Progenitor cell of endocrine pancreas (in vitro differentiated cells): Measurements from ENCODE around the gene RGS2. TPM values are rescaled to one million over a fixed set of nuclear protein-coding genes. Genes with fewer than 3 reads are reported as not detected.

Experiments used
- DNase-seq: peaks from one replicate; pipeline ENCODE4 v3.0.0; 2021; ENCODE audit warnings: low spot score; ENCODE audit not compliant: unreplicated experiment
- H3K27ac Mint-ChIP-seq: 2 replicates; pipeline ENCODE4 v1.8.0; 2021; ENCODE audit warnings: mild to moderate bottlenecking, moderate library complexity, mixed read lengths
- H3K27me3 Mint-ChIP-seq: 2 replicates; pipeline ENCODE4 v1.8.0; 2021; ENCODE audit warnings: mixed read lengths
- H3K36me3 Mint-ChIP-seq: 2 replicates; pipeline ENCODE4 v1.8.0; 2022; ENCODE audit warnings: mixed read lengths; ENCODE audit not compliant: insufficient read depth
- H3K4me1 Mint-ChIP-seq: 2 replicates; pipeline ENCODE4 v1.8.0; 2021; ENCODE audit warnings: low read depth, mixed read lengths
- H3K4me3 Mint-ChIP-seq: 2 replicates; pipeline ENCODE4 v1.8.0; 2021; ENCODE audit warnings: low read depth, mild to moderate bottlenecking, moderate library complexity, mixed read lengths
- H3K9me3 Mint-ChIP-seq: 2 replicates; pipeline ENCODE4 v1.8.0; 2021; ENCODE audit warnings: low read depth, mixed read lengths
- CTCF ChIP-seq: fragments of 200-600 bp; sonication (generic); IDR thresholded peaks from one replicate; pipeline ENCODE4 v1.5.0; 2021; ENCODE audit warnings: antibody characterized with exemption, mild to moderate bottlenecking; ENCODE audit not compliant: unreplicated experiment
- total RNA-seq: library from RNA; stranded (reverse); gene quantifications from 2 replicates; pipeline ENCODE4 v1.2.1, GENCODE V29; 2021

Gene RGS2
- total RNA-seq, 1 donor from 2014 or later, result 21.8 TPM

GRCh38 chr1:192809307-192810252, 741 bp downstream of the RGS2 start:
- DNase-seq, result no peak
- Mint-ChIP-seq H3K36me3 (no peaks in the 10 kb centered on the region), H3K4me1 (peaks cover 19% of the 10 kb centered on the region), H3K27me3 (peaks cover 22% of the 10 kb centered on the region), H3K27ac (peak overlapping the region; percentile 91), H3K9me3 (no peaks in the 10 kb centered on the region), H3K4me3 (peak overlapping the region; percentile 86)
- TF ChIP-seq CTCF, result no peak

DNA sequence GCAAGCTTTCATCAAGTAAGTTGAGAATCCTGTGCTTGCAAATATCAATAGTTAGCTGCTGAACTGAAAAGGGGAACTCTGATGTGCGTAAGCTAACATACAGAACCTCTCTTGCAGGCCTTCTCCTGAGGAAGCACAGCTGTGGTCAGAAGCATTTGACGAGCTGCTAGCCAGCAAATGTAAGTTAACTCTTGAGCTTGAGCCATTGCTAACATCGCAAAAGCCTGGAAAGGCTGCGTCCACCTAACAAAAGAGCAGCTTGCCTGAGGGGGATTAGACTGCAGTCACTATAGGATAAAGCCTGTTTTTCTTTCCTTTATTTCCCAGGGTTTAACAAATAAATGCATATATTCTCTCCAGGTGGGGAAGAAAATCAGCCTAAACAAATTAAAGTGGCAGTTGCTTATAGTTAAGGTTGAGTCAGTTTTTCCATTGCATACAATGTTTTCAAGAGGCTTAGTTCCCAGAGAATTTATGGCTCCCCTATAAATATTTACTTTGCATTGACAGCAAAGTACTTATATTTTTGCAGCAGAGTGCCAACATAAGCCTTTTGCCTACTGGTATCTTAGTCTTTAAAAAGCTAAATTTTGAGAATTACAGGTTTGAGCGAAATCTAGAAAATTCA, 1.5 kb downstream of the RGS2 start:
- Mint-ChIP-seq H3K4me1 (peaks cover 19% of the 10 kb centered on the region), H3K9me3 (no peaks in the 10 kb centered on the region), H3K36me3 (no peaks in the 10 kb centered on the region), H3K27me3 (peaks cover 22% of the 10 kb centered on the region), H3K27ac (no peak overlapping the region), H3K4me3 (peak overlapping the region; percentile 86)
- no peak for DNase-seq
- no peak for TF ChIP-seq CTCF

DNA sequence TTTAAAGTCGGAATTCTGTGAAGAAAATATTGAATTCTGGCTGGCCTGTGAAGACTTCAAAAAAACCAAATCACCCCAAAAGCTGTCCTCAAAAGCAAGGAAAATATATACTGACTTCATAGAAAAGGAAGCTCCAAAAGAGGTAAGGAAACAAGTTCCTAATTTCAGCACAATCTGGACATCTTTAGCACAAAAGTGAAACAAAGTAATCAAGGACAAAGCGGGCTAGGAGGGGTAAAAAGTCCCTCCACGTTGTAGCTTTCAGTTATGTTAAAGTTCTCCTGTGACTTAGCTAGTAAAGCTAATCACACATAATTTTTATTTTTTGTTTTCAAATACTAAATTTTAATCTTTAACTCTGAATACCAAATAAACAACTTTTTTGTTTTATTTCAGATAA, 2.2 kb downstream of the RGS2 start:
- no peak for TF ChIP-seq CTCF
- no peak overlapping the region for H3K4me3 Mint-ChIP-seq
- H3K4me1 Mint-ChIP-seq, result peaks cover 19% of the 10 kb centered on the region
- H3K9me3 Mint-ChIP-seq, result no peaks in the 10 kb centered on the region
- peaks cover 22% of the 10 kb centered on the region for H3K27me3 Mint-ChIP-seq
- no peak overlapping the region for H3K27ac Mint-ChIP-seq
- no peak for DNase-seq
- no peaks in the 10 kb centered on the region for H3K36me3 Mint-ChIP-seq

GRCh38 chr1:192811594-192812239, 2.9 kb downstream of the RGS2 start:
- Mint-ChIP-seq H3K27me3 (peaks cover 22% of the 10 kb centered on the region), H3K9me3 (no peaks in the 10 kb centered on the region), H3K27ac (no peak overlapping the region), H3K4me3 (no peak overlapping the region), H3K36me3 (no peaks in the 10 kb centered on the region), H3K4me1 (peaks cover 19% of the 10 kb centered on the region)
- no peak for TF ChIP-seq CTCF
- DNase-seq, result no peak
